Keratinocyte (primary cell): ENCODE data around the gene F2. TPM values are rescaled to one million over a fixed set of nuclear protein-coding genes. Genes with fewer than 3 reads are reported as not detected.

Source experiments
- DNase-seq: peaks from one replicate; pipeline ENCODE4 v3.0.0-alpha.2; 2011; ENCODE audit warnings: low read depth, missing footprints, low spot score
- FAIRE-seq: peaks from 2 replicates; lab custom pipeline; 2011; peaks lifted over from hg19 to GRCh38; lab: Jason Lieb, UNC
- H2AFZ ChIP-seq: 2 replicates; pipeline ENCODE4 v1.6.0; 2012; ENCODE audit warnings: low read length, control low read depth, inconsistent platforms; ENCODE audit not compliant: control insufficient read depth
- H3K27ac ChIP-seq: 2 replicates; pipeline ENCODE4 v1.5.1; 2011; ENCODE audit warnings: low read length; ENCODE audit not compliant: control insufficient read depth, insufficient read depth
- H3K27me3 ChIP-seq: 3 replicates; pipeline ENCODE4 v1.6.0; 2011; ENCODE audit warnings: low read length; ENCODE audit not compliant: control insufficient read depth, insufficient read depth; ENCODE audit errors: extremely low read depth
- H3K36me3 ChIP-seq, 2 experiments: 2 replicates in 1 of 2; 3 replicates in 1 of 2; pipeline ENCODE4 v1.5.1; 2011; ENCODE audit warnings: low read length in 2 of 2, mild to moderate bottlenecking in 1 of 2; ENCODE audit not compliant: control insufficient read depth in 2 of 2, insufficient read depth in 2 of 2; ENCODE audit errors: extremely low read depth in 1 of 2
- H3K4me1 ChIP-seq: 3 replicates; pipeline ENCODE4 v1.5.1; 2011; ENCODE audit warnings: low read length; ENCODE audit not compliant: control insufficient read depth, insufficient read depth; ENCODE audit errors: extremely low read depth
- H3K4me2 ChIP-seq: 3 replicates; pipeline ENCODE4 v1.6.0; 2011; ENCODE audit warnings: low read depth, low read length; ENCODE audit not compliant: control insufficient read depth, insufficient read depth; ENCODE audit errors: extremely low read depth
- H3K4me3 ChIP-seq, 3 experiments: fragments of 200-600 bp in 1 of 3; sonication (generic) in 1 of 3; 2 replicates in 2 of 3; 3 replicates in 1 of 3; pipeline ENCODE4 v1.5.1; 2011 to 2016; ENCODE audit warnings: low read length in 3 of 3, mild to moderate bottlenecking in 3 of 3, control low read depth in 2 of 3, inconsistent platforms in 1 of 3, low read depth in 1 of 3, mixed read lengths in 1 of 3, mixed run types in 1 of 3, moderate library complexity in 1 of 3; ENCODE audit not compliant: control insufficient read depth in 2 of 3, insufficient read depth in 2 of 3; ENCODE audit errors: extremely low read depth in 1 of 3
- H3K79me2 ChIP-seq: 2 replicates; pipeline ENCODE4 v1.6.0; 2012; ENCODE audit warnings: low read length; ENCODE audit not compliant: control insufficient read depth, insufficient read depth
- H3K9ac ChIP-seq: 3 replicates; pipeline ENCODE4 v1.6.0; 2011; ENCODE audit warnings: low read length; ENCODE audit not compliant: control insufficient read depth, insufficient read depth; ENCODE audit errors: extremely low read depth
- H3K9me1 ChIP-seq: 3 replicates; pipeline ENCODE4 v1.6.0; 2011; ENCODE audit warnings: low read length; ENCODE audit not compliant: control insufficient read depth, insufficient read depth; ENCODE audit errors: extremely low read depth
- H3K9me3 ChIP-seq: 2 replicates; pipeline ENCODE4 v1.5.1; 2012; ENCODE audit warnings: low read depth, low read length; ENCODE audit not compliant: control insufficient read depth
- H4K20me1 ChIP-seq: 3 replicates; pipeline ENCODE4 v1.6.0; 2011; ENCODE audit warnings: low read length; ENCODE audit not compliant: control insufficient read depth, insufficient read depth; ENCODE audit errors: extremely low read depth
- EZH2 ChIP-seq: IDR thresholded peaks from one replicate; pipeline ENCODE4 v1.6.1; 2012; ENCODE audit warnings: inconsistent platforms, mild to moderate bottlenecking, low read length, moderate library complexity
- dilution Hi-C: fragments of 300-500 bp; cut with MboI; formaldehyde crosslinking; loops from one replicate; pipeline ENCODE4 v1.7.0; 2020; ENCODE audit warnings: low sequenced_read_pairs; ENCODE audit not compliant: extremely low pct_ligation_motif_present
- polyA plus RNA-seq, 5 experiments: library from polyadenylated mRNA; depleted of rRNA in 3 of 5; stranded (reverse) in 3 of 5; stranded (forward) in 1 of 5; unstranded in 1 of 5; fragments of >200 nt; gene quantifications; 1 replicate in 1 of 5; 2 replicates in 3 of 5; 3 replicates in 1 of 5; pipeline versions ENCODE4 v1.2.1 to v1.2.3, GENCODE V29; 2011 to 2012; ENCODE audit warnings: missing spikeins in 2 of 5, low read depth in 1 of 5, low replicate concordance in 1 of 5
- TF ChIP-seq, protein P1 (sequence below), 3 experiments: IDR thresholded peaks in 1 of 3; conservative IDR thresholded peaks in 1 of 3; optimal IDR thresholded peaks in 1 of 3; 2 replicates in 2 of 3; 3 replicates in 1 of 3; pipeline versions ENCODE3 to v1.5.1; 2011; ENCODE audit warnings: low read length in 3 of 3, mild to moderate bottlenecking in 3 of 3, moderate library complexity in 2 of 3, control low read depth in 1 of 3, inconsistent platforms in 1 of 3; ENCODE audit not compliant: insufficient read depth in 2 of 3; ENCODE audit errors: extremely low read depth in 1 of 3

The F2 gene
- polyA plus RNA-seq, 1 donor (not counting 4 experiments of a cell fraction or from before 2014, with no cell fraction given) = not detected

- Histone ChIP-seq H3K4me1 (peaks cover 13% of the 10 kb centered on the region), H3K9me3 (no peaks in the 10 kb centered on the region), H4K20me1 (peaks cover 3% of the 10 kb centered on the region), H3K79me2 (peaks cover 76% of the 10 kb centered on the region), H2AFZ (peak overlapping the region; percentile 96), H3K27me3 (no peaks in the 10 kb centered on the region), H3K27ac (peak overlapping the region; percentile 97), H3K36me3 (peaks cover 21 to 37% of the 10 kb centered on the region in 2 experiments), H3K4me2 (peak overlapping the region; percentile 97), H3K9me1 (no peaks in the 10 kb centered on the region), H3K9ac (peak overlapping the region; percentile 88), H3K4me3 (peak overlapping the region; percentile 81 to 97 (median 85))
- dilution Hi-C loops = no loop called here
- TF ChIP-seq, protein P1, sequence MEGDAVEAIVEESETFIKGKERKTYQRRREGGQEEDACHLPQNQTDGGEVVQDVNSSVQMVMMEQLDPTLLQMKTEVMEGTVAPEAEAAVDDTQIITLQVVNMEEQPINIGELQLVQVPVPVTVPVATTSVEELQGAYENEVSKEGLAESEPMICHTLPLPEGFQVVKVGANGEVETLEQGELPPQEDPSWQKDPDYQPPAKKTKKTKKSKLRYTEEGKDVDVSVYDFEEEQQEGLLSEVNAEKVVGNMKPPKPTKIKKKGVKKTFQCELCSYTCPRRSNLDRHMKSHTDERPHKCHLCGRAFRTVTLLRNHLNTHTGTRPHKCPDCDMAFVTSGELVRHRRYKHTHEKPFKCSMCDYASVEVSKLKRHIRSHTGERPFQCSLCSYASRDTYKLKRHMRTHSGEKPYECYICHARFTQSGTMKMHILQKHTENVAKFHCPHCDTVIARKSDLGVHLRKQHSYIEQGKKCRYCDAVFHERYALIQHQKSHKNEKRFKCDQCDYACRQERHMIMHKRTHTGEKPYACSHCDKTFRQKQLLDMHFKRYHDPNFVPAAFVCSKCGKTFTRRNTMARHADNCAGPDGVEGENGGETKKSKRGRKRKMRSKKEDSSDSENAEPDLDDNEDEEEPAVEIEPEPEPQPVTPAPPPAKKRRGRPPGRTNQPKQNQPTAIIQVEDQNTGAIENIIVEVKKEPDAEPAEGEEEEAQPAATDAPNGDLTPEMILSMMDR (optimal IDR thresholded peaks at IDR 0.05 in 1 of 3, IDR thresholded peaks at IDR 0.05 in 1 of 3, conservative IDR thresholded peaks at IDR 0.05 in 1 of 3; ENCODE audit: extremely low read depth in 1 of 3, insufficient read depth in 2 of 3, low read length in 3 of 3) = no peak
- TF ChIP-seq EZH2 = no peak
- DNase-seq = no peak
- no peak for FAIRE-seq
Measured at GRCh38 chr11:46701078-46701654, 17.8 kb upstream of the F2 start.

DNA sequence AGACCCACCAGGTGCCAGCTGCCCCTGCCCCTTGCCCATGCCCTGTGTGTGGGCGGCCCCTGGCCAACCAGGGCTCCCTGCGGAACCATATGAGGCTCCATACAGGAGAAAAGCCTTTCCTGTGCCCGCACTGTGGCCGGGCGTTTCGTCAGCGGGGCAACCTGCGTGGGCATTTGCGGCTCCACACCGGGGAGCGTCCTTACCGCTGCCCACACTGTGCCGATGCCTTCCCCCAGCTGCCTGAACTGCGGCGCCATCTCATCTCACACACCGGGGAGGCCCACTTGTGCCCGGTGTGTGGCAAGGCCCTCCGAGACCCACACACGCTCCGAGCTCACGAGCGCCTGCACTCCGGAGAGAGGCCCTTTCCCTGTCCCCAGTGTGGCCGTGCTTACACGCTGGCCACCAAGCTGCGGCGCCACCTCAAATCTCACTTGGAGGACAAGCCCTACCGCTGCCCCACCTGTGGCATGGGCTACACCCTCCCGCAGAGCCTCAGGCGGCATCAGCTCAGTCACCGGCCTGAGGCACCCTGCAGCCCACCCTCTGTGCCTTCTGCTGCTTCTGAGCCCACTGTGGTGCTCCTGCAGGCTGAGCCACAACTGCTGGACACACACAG is 13.8 kb upstream of the F2 start:
- peaks cover 47% of the 10 kb centered on the region for H3K79me2 ChIP-seq
- no peaks in the 10 kb centered on the region for H3K27me3 ChIP-seq
- TF ChIP-seq, protein P1 (optimal IDR thresholded peaks at IDR 0.05 in 1 of 3, IDR thresholded peaks at IDR 0.05 in 1 of 3, conservative IDR thresholded peaks at IDR 0.05 in 1 of 3; ENCODE audit: extremely low read depth in 1 of 3, insufficient read depth in 2 of 3, low read length in 3 of 3) = no peak
- no peak for TF ChIP-seq EZH2
- FAIRE-seq = no peak
- dilution Hi-C loops = no loop called here
- H2AFZ ChIP-seq = no peak overlapping the region
- no peak overlapping the region for H3K9ac ChIP-seq
- no peak overlapping the region for H3K4me3 ChIP-seq
- no peak overlapping the region for H3K4me2 ChIP-seq
- H3K9me1 ChIP-seq = no peaks in the 10 kb centered on the region
- peaks cover 5% of the 10 kb centered on the region for H3K4me1 ChIP-seq
- H3K36me3 ChIP-seq = peaks cover 27 to 51% of the 10 kb centered on the region in 2 experiments
- no peak overlapping the region for H3K27ac ChIP-seq
- no peak for DNase-seq
- no peaks in the 10 kb centered on the region for H3K9me3 ChIP-seq
- peaks cover 3% of the 10 kb centered on the region for H4K20me1 ChIP-seq
